ENCODE data around the gene SPG7. TPM values are rescaled to one million over a fixed set of nuclear protein-coding genes. Genes with fewer than 3 reads are reported as not detected.
"Not testable (repeated sequence)": the region's sequence is repeated elsewhere in the genome, so short reads cannot be mapped to it uniquely, and the experiment has no call there.

SPG7 gene
- total RNA-seq, 1 experiment from 2014 or later: 162 TPM

GRCh38 chr16:89563639-89564392 is 55.6 kb downstream of the SPG7 start:
- peak; percentile 53 for DNase-seq (ENCODE audit: low spot score)

GRCh38 chr16:89564476-89565255 is 56.5 kb downstream of the SPG7 start:
- DNase-seq (ENCODE audit: low spot score): no peak

GRCh38 chr16:89565256-89565505 is 57.0 kb downstream of the SPG7 start:
- peak; percentile 85 for DNase-seq (ENCODE audit: low spot score)

GRCh38 chr16:89565506-89566372 is 57.5 kb downstream of the SPG7 start:
- DNase-seq (ENCODE audit: low spot score): peak; percentile 78

- no peak for DNase-seq (ENCODE audit: low spot score)
Observed at GRCh38 chr16:89567656-89568594, 59.7 kb downstream of the SPG7 start.

GRCh38 chr16:89569506-89570341 is 61.5 kb downstream of the SPG7 start:
- no peak for DNase-seq (ENCODE audit: low spot score)

- DNase-seq (ENCODE audit: low spot score): no peak
Observed at GRCh38 chr16:89570342-89570923, 62.2 kb downstream of the SPG7 start.

GRCh38 chr16:89570983-89571598 is 62.9 kb downstream of the SPG7 start:
- not testable (repeated sequence) for DNase-seq (ENCODE audit: low spot score)

GRCh38 chr16:89571636-89572035 is 63.4 kb downstream of the SPG7 start:
- no peak for DNase-seq (ENCODE audit: low spot score)

- DNase-seq (ENCODE audit: low spot score): no peak
Observed at GRCh38 chr16:89572073-89572484, 63.9 kb downstream of the SPG7 start.

- no peak for DNase-seq (ENCODE audit: low spot score)
Observed at GRCh38 chr16:89572485-89573205, 64.4 kb downstream of the SPG7 start.

- no peak for DNase-seq (ENCODE audit: low spot score)
Observed at GRCh38 chr16:89573826-89574680, 65.8 kb downstream of the SPG7 start.

GRCh38 chr16:89574681-89575246 is 66.6 kb downstream of the SPG7 start:
- peak; percentile 81 for DNase-seq (ENCODE audit: low spot score)

GRCh38 chr16:89575247-89576152 is 67.3 kb downstream of the SPG7 start, which contains the start of gene CPNE7:
CPNE7 (plus strand) TSS chr16:89575758; CDS start chr16:89575898, 140 bp downstream.
- DNase-seq (ENCODE audit: low spot score): no peak

GRCh38 chr16:89576153-89577054 is 68.2 kb downstream of the SPG7 start:
- no peak for DNase-seq (ENCODE audit: low spot score)
